Umbilical cord (tissue), 2 donors: ENCODE results near the gene DPYSL4. TPM values are rescaled to one million over a fixed set of nuclear protein-coding genes. Genes with fewer than 3 reads are reported as not detected.

ENCODE experiments used
- DNase-seq: peaks from one replicate; pipeline ENCODE4 v3.0.0-alpha.2; 2015; ENCODE audit warnings: low spot score
- total RNA-seq: library from RNA; depleted of rRNA; stranded (reverse); fragments of >200 nt; gene quantifications from one replicate; pipeline ENCODE4 v1.2.3, GENCODE V29; 2014; ENCODE audit warnings: low replicate concordance; ENCODE audit not compliant: insufficient read depth

DPYSL4 gene
- total RNA-seq: 1.2 TPM

- DNase-seq: no peak
These were observed at the start of gene DPYSL4 for GRCh38 chr10:132186488-132187429. Gene DPYSL4, plus strand, starts transcription at chr10:132186948. Its CDS starts 116 bp downstream, at chr10:132187064.

DNA sequence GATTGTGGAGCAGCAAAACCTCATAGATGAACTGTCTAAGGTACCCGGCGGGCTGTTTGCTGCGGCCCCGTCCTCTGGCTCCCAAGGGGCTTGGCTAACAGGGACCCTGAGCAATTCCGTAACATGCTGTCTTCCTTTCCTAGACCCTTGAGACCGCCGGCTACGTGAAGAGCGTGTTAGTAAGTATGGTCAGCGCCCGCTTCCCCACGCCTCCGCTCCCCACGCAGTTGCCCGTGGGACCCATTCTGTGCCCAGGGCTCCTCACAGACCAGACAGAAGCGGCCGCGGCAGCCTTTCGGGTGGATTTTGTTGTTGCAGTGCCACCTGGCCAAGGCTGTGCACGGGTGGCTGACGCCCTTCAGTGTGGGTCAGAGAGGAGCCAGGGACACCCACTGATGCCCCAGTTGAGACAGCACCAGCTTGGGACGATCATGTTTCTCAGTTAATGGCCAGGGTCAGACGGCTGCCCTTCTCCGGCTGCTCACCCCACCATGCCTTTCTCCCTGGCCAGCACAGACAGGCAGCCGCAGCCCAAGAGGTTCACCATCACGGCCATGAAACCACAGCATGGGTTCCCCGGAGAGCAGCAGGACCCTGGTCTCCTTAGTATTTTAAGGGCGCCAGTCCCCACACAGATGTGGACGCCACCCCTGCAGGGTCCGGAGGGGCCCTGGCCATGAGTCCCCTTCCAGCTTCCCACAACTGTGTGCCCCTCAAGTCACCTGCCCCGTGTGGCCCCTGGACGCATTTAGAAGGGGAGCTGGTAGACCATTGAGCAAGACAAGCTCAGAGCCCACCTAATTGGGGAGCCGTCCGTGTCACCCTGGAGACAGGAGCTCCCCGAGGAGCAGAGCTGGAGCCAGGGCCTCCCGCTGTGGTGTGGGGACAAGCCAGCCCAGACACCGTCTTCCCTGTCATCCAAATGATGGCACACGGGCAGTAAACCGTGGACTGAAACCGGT, 49.4 kb upstream of the DPYSL4 start:
- no peak for DNase-seq

DNA sequence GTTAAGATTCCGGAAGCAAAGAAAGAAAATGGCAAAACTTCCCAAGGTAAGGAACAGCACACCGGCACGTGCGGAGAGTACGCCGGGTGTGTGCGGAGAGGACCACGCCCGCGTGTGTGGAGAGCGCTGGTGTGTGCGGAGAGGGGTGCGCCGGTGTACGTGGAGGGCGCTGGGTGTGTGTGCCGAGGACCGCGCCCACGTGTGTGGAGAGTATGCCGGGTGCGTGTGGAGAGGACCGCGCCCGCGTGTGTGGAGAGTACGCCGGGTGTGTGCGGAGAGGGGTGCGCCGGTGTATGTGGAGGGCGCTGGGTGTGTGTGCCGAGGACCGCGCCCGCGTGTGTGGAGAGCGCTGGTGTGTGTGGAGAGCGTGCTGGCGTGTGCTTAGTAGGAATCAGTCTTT, 48.6 kb upstream of the DPYSL4 start:
- no peak for DNase-seq

DNA sequence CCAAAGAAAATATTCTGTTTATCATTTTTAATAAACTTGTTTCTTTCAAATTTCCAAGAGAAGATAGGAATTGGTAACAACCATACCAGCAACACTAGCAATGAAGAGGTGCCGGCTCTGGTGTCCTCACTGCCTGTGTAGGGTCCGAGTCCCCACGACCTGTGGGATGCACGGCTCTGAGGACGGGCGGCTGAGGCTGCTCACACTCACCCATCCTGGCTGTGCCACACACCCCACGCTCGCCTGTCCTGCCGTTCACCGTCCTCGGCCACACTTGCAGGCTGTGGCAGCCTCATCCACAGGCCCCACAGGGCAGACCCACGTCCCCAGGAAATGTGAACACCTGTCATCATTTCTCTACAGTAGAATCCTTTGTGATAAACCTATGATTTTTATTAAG, 48.2 kb upstream of the DPYSL4 start:
- DNase-seq: no peak

- DNase-seq: no peak
These were observed 47.2 kb upstream of the DPYSL4 start for GRCh38 chr10:132139526-132139925.

GRCh38 chr10:132140167-132140925, 46.4 kb upstream of the DPYSL4 start:
- DNase-seq: no peak

- DNase-seq: no peak
These were observed 45.7 kb upstream of the DPYSL4 start for GRCh38 chr10:132141076-132141475.

DNA sequence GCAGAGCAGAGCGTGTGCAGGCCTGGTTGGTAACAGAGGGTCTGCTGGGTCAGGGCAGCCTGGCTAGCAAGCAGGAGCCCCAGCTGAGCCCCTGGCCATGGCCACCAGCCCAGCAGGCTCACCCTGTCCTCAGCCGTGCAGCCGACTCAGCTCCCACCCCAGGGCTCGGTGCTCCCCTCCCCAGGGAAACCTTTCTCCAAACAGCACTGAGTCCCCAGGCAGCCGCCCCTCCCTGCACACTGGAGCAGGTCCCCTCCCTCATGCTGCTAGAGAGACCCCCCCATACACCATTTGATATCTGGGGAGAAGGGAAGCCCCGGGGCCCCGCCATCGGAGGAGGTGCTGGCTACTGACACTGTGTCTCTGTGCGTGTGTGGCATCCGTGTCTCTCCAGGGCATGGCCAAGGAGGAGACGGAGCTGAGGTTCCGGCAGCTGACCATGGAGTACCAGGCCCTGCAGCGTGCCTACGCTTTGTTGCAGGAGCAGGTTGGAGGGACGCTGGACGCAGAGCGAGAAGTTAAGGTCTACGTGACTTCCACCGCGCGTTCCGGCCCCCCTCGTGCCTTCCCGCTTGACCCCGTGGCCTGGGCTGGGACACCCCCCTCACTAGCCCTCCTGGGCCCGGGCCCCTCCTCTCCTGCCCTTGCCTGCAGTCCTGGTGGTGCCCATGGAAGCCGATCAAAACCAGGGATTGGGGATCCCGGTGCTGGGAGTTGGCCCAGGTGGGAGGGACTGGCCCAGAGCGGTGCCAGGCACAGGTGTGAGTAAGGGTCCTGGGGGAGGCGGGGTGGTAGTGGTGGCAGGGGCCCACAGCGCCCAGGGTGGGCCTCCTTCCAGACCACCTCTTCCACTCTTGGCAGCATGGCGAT, 45.0 kb upstream of the DPYSL4 start:
- DNase-seq: no peak

- peak; percentile 32 for DNase-seq
These were observed 44.2 kb upstream of the DPYSL4 start for GRCh38 chr10:132142396-132143161.

GRCh38 chr10:132143162-132143561, 43.6 kb upstream of the DPYSL4 start:
- DNase-seq: peak; percentile 21

- no peak for DNase-seq
These were observed 42.7 kb upstream of the DPYSL4 start for GRCh38 chr10:132144086-132144485.

DNA sequence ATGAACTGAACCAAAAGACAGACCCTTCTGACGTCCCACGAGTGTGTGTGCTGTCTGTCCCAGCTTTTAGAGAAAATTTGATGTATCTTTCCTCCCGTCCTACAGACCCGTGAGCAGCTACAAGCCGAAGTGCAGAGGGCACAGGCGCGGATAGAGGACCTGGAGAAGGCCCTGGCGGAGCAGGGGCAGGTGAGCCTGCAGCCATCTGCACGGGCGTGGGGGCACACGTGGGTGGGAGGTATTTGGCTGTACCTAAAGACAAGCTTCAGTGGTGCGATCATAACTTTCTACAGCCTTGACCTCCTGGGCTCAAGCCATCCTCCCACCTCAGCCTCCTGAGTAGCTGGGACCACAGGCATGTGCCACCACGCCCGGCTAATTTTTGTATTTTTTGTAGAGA, 41.7 kb upstream of the DPYSL4 start:
- DNase-seq: no peak

- DNase-seq: no peak
These were observed 41.1 kb upstream of the DPYSL4 start for GRCh38 chr10:132145521-132146185.

DNA sequence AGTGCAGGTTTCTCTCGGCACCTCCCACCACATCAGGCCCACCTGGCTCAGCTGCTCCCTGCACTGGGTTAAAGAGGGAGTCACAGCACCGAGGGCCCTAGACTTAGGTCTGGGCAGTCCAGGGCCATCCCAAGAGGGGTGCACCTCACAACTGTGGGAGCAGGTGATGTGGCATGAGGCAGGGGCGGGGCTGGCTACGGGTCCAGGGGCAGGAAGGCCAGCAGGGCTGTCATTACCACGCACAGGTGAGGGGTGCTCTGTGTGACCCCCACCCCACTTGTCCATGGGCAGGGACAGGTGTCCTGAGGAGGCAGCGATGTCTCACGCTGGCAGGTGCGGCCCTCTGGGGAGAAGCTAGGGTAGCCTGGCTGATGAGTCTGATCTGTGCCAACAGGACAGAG, 40.5 kb upstream of the DPYSL4 start:
- no peak for DNase-seq

DNA sequence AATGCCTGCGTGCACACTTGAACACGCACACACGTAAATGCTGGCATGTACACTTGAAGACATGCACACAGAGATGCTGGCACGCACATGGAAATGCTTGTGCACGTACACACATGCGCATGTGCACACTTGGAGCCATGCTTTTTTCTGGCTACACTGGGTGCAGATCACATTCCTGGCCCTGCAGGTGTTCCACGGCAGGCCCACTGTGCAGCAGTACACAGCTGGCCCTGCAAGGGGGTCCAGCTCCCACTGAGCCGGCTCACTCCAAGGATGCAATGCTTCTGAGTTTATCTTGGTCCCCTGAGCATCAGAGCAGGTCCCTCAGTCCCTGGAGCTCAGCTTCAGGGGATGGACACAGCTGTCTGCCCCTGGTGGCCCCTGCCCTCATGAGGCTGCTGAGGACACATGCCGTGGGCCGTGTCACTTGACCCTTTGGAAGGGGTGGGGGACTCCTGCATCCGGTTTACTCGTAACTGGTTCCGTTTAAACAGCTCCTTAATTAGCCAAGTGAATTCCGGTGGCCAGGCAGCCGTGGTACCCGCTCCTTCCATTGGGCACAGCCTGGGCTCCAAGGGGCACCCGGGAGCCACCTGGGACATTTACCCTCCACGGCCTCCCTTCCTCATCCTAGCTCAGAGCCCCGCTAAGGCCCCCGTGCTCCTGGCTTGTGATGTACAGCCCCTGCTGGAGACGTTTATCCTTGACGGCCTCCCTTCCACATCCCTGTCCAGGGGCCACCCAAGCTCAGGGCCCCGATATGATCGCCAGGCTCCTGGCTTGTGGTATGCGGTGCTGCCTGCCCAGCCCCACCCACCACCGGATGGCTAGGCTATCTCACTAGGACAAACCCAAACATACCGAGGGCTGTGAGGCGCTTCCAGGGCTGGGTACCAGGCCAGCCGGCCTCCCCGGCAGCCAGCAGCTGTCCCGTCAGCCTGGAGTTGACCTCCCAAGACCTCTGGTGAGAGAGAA, 39.5 kb upstream of the DPYSL4 start:
- no peak for DNase-seq

GRCh38 chr10:132148261-132149251, 38.2 kb upstream of the DPYSL4 start:
- DNase-seq: no peak

GRCh38 chr10:132149271-132149670, 37.5 kb upstream of the DPYSL4 start:
- DNase-seq: no peak
